Panc1 (cell line): ENCODE results near the gene DRG1. TPM values are rescaled to one million over a fixed set of nuclear protein-coding genes. Genes with fewer than 3 reads are reported as not detected.

Source experiments
- ATAC-seq: fragments of 200-7000 bp; cut with Tn5 transposase; 2 replicates; pipeline ENCODE4 v1.9.1; 2020; ENCODE audit warnings: mild to moderate bottlenecking, moderate library complexity
- BruUV-seq: library from RNA; stranded (reverse); fragments of 400-500 nt; replicated peaks from 2 replicates; lab custom pipeline; 2021; lab: Mats Ljungman, UMichigan
- CTCF ChIA-PET: fragments of 300-600 bp; sonication (Branson Sonifier 250); formaldehyde crosslinking; loops from one replicate; lab custom pipeline; 2022; ENCODE audit warnings: antibody characterized with exemption; lab: Charles Lee
- POLR2A ChIA-PET: fragments of 300-600 bp; sonication (Branson Sonifier 250); formaldehyde crosslinking; loops from one replicate; lab custom pipeline; 2022; ENCODE audit warnings: antibody characterized with exemption; lab: Charles Lee
- DNase-seq: peaks from one replicate; pipeline ENCODE4 v3.0.0-alpha.2; 2010; ENCODE audit warnings: low read depth, low spot score
- H3K27ac ChIP-seq: 2 replicates; pipeline ENCODE4 v1.5.1; 2011; ENCODE audit warnings: mild to moderate bottlenecking, low read length, inconsistent platforms
- H3K27me3 ChIP-seq: fragments of 200-500 bp; sonication (Bioruptor generic); 2 replicates; pipeline ENCODE4 v1.6.0; 2014; ENCODE audit warnings: low read length, inconsistent platforms; ENCODE audit not compliant: control insufficient read depth, insufficient read depth
- H3K36me3 ChIP-seq: fragments of 200-500 bp; sonication (Bioruptor generic); 2 replicates; pipeline ENCODE4 v1.5.1; 2014; ENCODE audit warnings: inconsistent platforms, mild to moderate bottlenecking, low read length, moderate library complexity; ENCODE audit not compliant: control insufficient read depth, insufficient read depth
- H3K4me1 ChIP-seq: 2 replicates; pipeline ENCODE4 v1.5.1; 2011; ENCODE audit warnings: inconsistent platforms, mild to moderate bottlenecking, low read length, moderate library complexity; ENCODE audit not compliant: control insufficient read depth, insufficient read depth
- H3K4me3 ChIP-seq, 2 experiments: 2 replicates each; pipeline ENCODE4 v1.5.1; 2011 to 2012; ENCODE audit warnings: low read depth in 2 of 2, low read length in 2 of 2, mild to moderate bottlenecking in 2 of 2, inconsistent platforms in 1 of 2, moderate library complexity in 1 of 2
- H3K9me3 ChIP-seq: fragments of 200-500 bp; sonication (Bioruptor generic); 2 replicates; pipeline ENCODE4 v1.5.1; 2014; ENCODE audit warnings: low read depth, mild to moderate bottlenecking, inconsistent platforms, low read length, moderate library complexity; ENCODE audit not compliant: control insufficient read depth, insufficient read depth
- CTCF ChIP-seq: fragments of 450-650 bp; IDR thresholded peaks from 2 replicates; pipeline ENCODE4 v1.5.1; 2017; ENCODE audit warnings: mild to moderate bottlenecking
- POLR2AphosphoS5 ChIP-seq: IDR thresholded peaks from 2 replicates; pipeline ENCODE4 v1.6.1; 2012; ENCODE audit warnings: mild to moderate bottlenecking, low read depth, low read length, moderate library complexity
- REST ChIP-seq, 2 experiments: IDR thresholded peaks; 2 replicates each; pipeline ENCODE4 v1.6.1; 2011 to 2012; ENCODE audit warnings: low read depth in 2 of 2, control low read depth in 1 of 2, low read length in 1 of 2, mild to moderate bottlenecking in 1 of 2, moderate library complexity in 1 of 2; ENCODE audit not compliant: insufficient read depth in 1 of 2
- SIN3A ChIP-seq: IDR thresholded peaks from 2 replicates; pipeline ENCODE4 v1.6.1; 2012; ENCODE audit warnings: low read depth, mild to moderate bottlenecking, low read length, moderate library complexity, borderline replicate concordance; ENCODE audit not compliant: insufficient read depth
- TCF7L2 ChIP-seq: IDR thresholded peaks from 2 replicates; pipeline ENCODE4 v1.6.1; 2011; ENCODE audit warnings: mild to moderate bottlenecking, low read depth, low read length, inconsistent platforms
- in situ Hi-C: cut with HindIII; loops from 2 replicates; pipeline ENCODE4 v1.10.0; 2016; ENCODE audit warnings: low sequenced_read_pairs, low pct_unique_long_range_greater_than_20kb
- intact Hi-C: fragments of 100-400 bp; cut with micrococcal nuclease; formaldehyde crosslinking; loops from one replicate; pipeline ENCODE4 v1.10.0; 2022; ENCODE audit not compliant: unreplicated experiment
- total RNA-seq: library from RNA; stranded (reverse); gene quantifications from one replicate; pipeline ENCODE4 v1.2.1, GENCODE V29; 2021; ENCODE audit not compliant: unreplicated experiment

The DRG1 gene
- total RNA-seq, 1 experiment from 2014 or later = 51.2 TPM

- no peak for DNase-seq
- Histone ChIP-seq H3K27me3 (no peaks in the 10 kb centered on the region), H3K9me3 (no peaks in the 10 kb centered on the region), H3K4me1 (no peaks in the 10 kb centered on the region), H3K36me3 (peaks cover 16% of the 10 kb centered on the region), H3K27ac (no peak overlapping the region), H3K4me3 (no peak overlapping the region)
- ATAC-seq = no peak
- in situ Hi-C loops = no loop called here
- POLR2A ChIA-PET = no interaction called here
- TF ChIP-seq POLR2AphosphoS5 (no peak), REST (IDR thresholded peaks at IDR 0.05; ENCODE audit: insufficient read depth in 1 of 2, low read depth in 2 of 2, low read length in 1 of 2) (no peak), SIN3A (no peak), CTCF (no peak), TCF7L2 (no peak)
- CTCF ChIA-PET = interaction anchor here (1.0 kb wide), 1 partner anchor 11 kb away, joined by 3 read pairs; no protein-coding TSS in a partner anchor
- intact Hi-C loops = no loop called here
- no TSS peak for BruUV-seq
Measured at GRCh38 chr22:31440681-31441080, 41.3 kb downstream of the DRG1 start.

GRCh38 chr22:31441652-31442051, 42.2 kb downstream of the DRG1 start:
- H3K36me3 ChIP-seq = peaks cover 16% of the 10 kb centered on the region
- H3K27me3 ChIP-seq = no peaks in the 10 kb centered on the region
- no peaks in the 10 kb centered on the region for H3K9me3 ChIP-seq
- ATAC-seq (no peak), DNase-seq (no peak)
- no peak overlapping the region for H3K27ac ChIP-seq
- intact Hi-C loops (no loop called here), in situ Hi-C loops (no loop called here)
- TF ChIP-seq REST (IDR thresholded peaks at IDR 0.05; ENCODE audit: insufficient read depth in 1 of 2, low read depth in 2 of 2, low read length in 1 of 2) (no peak), POLR2AphosphoS5 (no peak), TCF7L2 (no peak), CTCF (no peak), SIN3A (no peak)
- H3K4me3 ChIP-seq = no peak overlapping the region
- CTCF ChIA-PET = no interaction called here
- BruUV-seq = no TSS peak
- POLR2A ChIA-PET = no interaction called here
- no peaks in the 10 kb centered on the region for H3K4me1 ChIP-seq
